LNCaP clone FGC (cell line): ENCODE data around the gene CDX1.

Experiments used
- DNase-seq: peaks from one replicate; pipeline ENCODE4 v3.0.0-alpha.2; 2011; ENCODE audit warnings: low read depth
- H3K4me3 ChIP-seq: 2 replicates; pipeline ENCODE4 v1.5.1; 2011; ENCODE audit warnings: mild to moderate bottlenecking, low read depth, low read length, control low read depth
- CTCF ChIP-seq: IDR thresholded peaks from 2 replicates; pipeline ENCODE4 v1.5.1; 2012; ENCODE audit warnings: mild to moderate bottlenecking; ENCODE audit not compliant: control insufficient read depth, insufficient read depth; ENCODE audit errors: extremely low read depth

Gene CDX1

GRCh38 chr5:150186137-150186536 is 19.6 kb downstream of the CDX1 start:
- no peak for DNase-seq
- H3K4me3 ChIP-seq = no peak overlapping the region
- TF ChIP-seq CTCF = no peak

- TF ChIP-seq CTCF = no peak
- H3K4me3 ChIP-seq = no peak overlapping the region
- no peak for DNase-seq
Measured at GRCh38 chr5:150186897-150187296, 20.3 kb downstream of the CDX1 start.

GRCh38 chr5:150188146-150188842 is 21.7 kb downstream of the CDX1 start:
- no peak overlapping the region for H3K4me3 ChIP-seq
- TF ChIP-seq CTCF = no peak
- no peak for DNase-seq

- TF ChIP-seq CTCF = no peak
- no peak overlapping the region for H3K4me3 ChIP-seq
- no peak for DNase-seq
Measured at GRCh38 chr5:150189326-150189725, 22.7 kb downstream of the CDX1 start.

- DNase-seq = no peak
- no peak for TF ChIP-seq CTCF
- H3K4me3 ChIP-seq = no peak within 1 kb of the TSS
Measured at GRCh38 chr5:150189728-150190502, 23.3 kb downstream of the CDX1 start, which contains the start of gene SLC6A7. Gene SLC6A7 (plus strand): TSS chr5:150190062. CDS start chr5:150190328, 266 bp downstream.

GRCh38 chr5:150190503-150190979 is 24.0 kb downstream of the CDX1 start:
- no peak for TF ChIP-seq CTCF
- DNase-seq = no peak
- H3K4me3 ChIP-seq = no peak overlapping the region

GRCh38 chr5:150190987-150191386 is 24.4 kb downstream of the CDX1 start:
- no peak for TF ChIP-seq CTCF
- no peak overlapping the region for H3K4me3 ChIP-seq
- DNase-seq = no peak
